SK-N-MC (cell line): ENCODE results near the gene VSX2.

Experiments used
- DNase-seq: peaks from one replicate; pipeline ENCODE4 v3.0.0-alpha.2; 2011; ENCODE audit warnings: low read depth, low spot score
- H3K27ac ChIP-seq: fragments of 200-600 bp; sonication (generic); 2 replicates; pipeline ENCODE4 v1.5.1; 2016; ENCODE audit warnings: mixed run types
- H3K36me3 ChIP-seq: fragments of 200-600 bp; sonication (generic); 2 replicates; pipeline ENCODE4 v1.6.1; 2017; ENCODE audit warnings: antibody characterized with exemption, low read length, mixed read lengths; ENCODE audit not compliant: insufficient read depth
- H3K4me3 ChIP-seq: fragments of 200-600 bp; sonication (generic); 2 replicates; pipeline ENCODE4 v1.5.1; 2016
- H3K9ac ChIP-seq: fragments of 200-600 bp; sonication (generic); 2 replicates; pipeline ENCODE4 v1.8.0; 2017; ENCODE audit warnings: mixed run types, mixed read lengths; ENCODE audit not compliant: insufficient read length
- H3K9me3 ChIP-seq: fragments of 200-600 bp; sonication (generic); 2 replicates; pipeline ENCODE4 v1.6.1; 2017; ENCODE audit warnings: low read depth, mild to moderate bottlenecking, antibody characterized with exemption, low read length, moderate library complexity, mixed read lengths
- EZH2 ChIP-seq: fragments of 200-600 bp; sonication (generic); IDR thresholded peaks from one replicate; pipeline ENCODE4 v1.6.1; 2017; ENCODE audit warnings: antibody characterized with exemption
- FOXP2 ChIP-seq: optimal IDR thresholded peaks from 2 replicates; pipeline ENCODE3; 2011; ENCODE audit warnings: mild to moderate bottlenecking, moderate library complexity; ENCODE audit not compliant: insufficient read depth; ENCODE audit errors: extremely low read length, control extremely low read depth
- POLR2AphosphoS5 ChIP-seq: IDR thresholded peaks from 2 replicates; pipeline ENCODE4 v1.6.1; 2012; ENCODE audit warnings: mild to moderate bottlenecking, low read depth, low read length, borderline replicate concordance

VSX2 gene

DNA sequence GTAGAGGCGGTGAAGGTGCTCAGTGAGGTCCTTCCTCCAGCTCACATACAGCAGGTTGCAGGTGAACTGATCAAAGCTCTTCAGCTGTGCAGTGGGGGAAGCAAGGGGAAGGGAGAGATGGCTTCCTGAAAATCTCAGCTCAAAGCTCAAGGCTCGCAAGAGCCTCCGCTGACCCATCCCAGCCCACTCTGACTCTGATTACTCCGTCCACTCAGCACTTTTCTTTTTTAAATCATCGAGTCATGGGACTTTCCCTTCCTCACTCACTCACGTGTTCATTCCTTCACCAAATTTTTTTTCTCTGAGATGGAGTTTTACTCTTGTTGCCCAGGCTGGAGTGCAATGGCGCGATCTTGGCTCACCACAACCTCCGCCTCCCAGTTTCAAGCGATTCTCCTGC is 58.7 kb downstream of the VSX2 start:
- DNase-seq, result no peak
- Histone ChIP-seq H3K9ac (no peak overlapping the region), H3K36me3 (peaks cover 13% of the 10 kb centered on the region; the same call in 1 of the 2 replicates), H3K4me3 (no peak overlapping the region), H3K9me3 (no peaks in the 10 kb centered on the region), H3K27ac (no peak overlapping the region)
- TF ChIP-seq POLR2AphosphoS5 (no peak), FOXP2 (no peak), EZH2 (no peak)

DNA sequence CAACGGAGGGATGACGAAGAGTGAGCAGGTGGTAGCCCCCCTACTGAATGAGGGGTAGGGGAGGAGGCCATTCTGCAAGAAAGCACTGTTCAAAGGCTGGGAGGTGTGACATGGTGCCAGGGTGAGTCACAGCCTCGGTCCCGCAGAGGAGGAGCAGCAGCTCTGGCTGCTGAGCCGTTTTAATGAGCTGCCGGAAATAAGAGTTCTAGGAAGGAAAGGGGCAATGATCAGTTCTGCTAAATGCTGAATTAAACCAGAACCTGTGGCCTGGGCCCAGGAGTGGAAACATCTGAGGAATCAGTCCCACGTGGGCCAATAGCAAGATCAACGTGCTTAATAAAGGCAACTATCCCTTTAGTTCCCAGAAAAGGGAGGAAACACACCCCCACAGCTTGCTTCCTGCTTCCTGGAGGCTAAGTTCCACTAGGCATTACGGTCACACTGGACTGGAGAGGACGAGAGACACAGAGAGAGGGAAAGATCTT is 59.9 kb downstream of the VSX2 start:
- no peaks in the 10 kb centered on the region for H3K9me3 ChIP-seq
- no peak for DNase-seq
- no peak overlapping the region for H3K9ac ChIP-seq
- peaks cover 13% of the 10 kb centered on the region; the same call in 1 of the 2 replicates for H3K36me3 ChIP-seq
- H3K27ac ChIP-seq, result no peak overlapping the region
- no peak overlapping the region for H3K4me3 ChIP-seq
- TF ChIP-seq POLR2AphosphoS5, result no peak
- no peak for TF ChIP-seq FOXP2
- no peak for TF ChIP-seq EZH2

DNA sequence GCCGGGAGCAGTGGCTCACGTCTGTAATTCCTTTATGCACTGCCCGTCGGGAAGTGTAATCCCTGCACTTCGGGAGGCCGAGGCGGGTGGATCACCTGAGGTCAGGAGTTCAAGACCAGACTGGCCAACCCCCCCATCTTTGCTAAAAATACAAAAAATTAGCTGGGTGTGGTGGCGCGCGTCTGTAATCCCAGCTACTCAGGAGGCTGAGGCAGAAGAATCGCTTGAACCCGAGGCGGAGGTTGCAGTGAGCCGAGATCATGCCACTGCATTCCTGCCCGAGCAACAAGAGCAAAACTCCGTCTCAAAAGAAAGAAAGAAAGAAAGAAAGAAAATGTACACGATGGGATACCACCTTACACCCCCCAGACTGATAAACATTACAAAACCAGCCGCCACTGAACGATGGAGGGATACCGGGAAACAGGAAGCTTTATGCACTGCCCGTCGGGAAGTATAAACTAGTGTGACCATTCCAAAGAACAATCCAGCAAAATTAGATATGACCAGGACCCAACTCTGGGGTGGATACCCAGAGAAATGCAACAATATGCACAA is 62.4 kb downstream of the VSX2 start:
- H3K27ac ChIP-seq, result peak overlapping the region; percentile 76; the same call in 1 of the 2 replicates
- peak overlapping the region; percentile 86 for H3K9ac ChIP-seq
- DNase-seq, result no peak
- no peaks in the 10 kb centered on the region for H3K9me3 ChIP-seq
- TF ChIP-seq EZH2 (no peak), FOXP2 (no peak), POLR2AphosphoS5 (no peak)
- H3K4me3 ChIP-seq, result peak overlapping the region; percentile 84
- H3K36me3 ChIP-seq, result peaks cover 13% of the 10 kb centered on the region; the same call in 1 of the 2 replicates

DNA sequence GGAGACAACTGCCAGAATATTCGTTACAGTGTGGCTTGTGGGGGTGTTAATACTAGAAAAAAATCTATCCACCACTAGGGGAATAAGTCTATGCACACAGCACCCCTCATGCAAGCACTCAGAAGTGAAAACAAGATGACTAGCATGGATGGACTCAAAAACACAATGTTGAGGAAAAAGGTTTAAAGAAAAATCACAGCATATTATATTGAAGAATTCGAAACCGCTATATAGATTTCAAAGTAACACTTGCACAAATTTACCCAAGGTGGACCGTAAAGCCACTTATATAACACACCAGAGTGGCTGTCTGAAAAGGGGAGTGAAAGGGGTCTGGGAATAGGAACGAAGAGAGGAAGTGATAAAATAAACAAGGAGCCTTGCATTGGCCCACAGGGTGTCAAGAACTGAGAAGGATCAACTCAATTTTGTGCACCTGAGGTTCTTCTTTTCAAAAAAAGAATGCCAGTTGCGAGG is 62.9 kb downstream of the VSX2 start:
- H3K36me3 ChIP-seq, result peaks cover 13% of the 10 kb centered on the region; the same call in 1 of the 2 replicates
- H3K27ac ChIP-seq, result peak overlapping the region; percentile 76
- H3K9ac ChIP-seq, result peak overlapping the region; percentile 86
- no peaks in the 10 kb centered on the region for H3K9me3 ChIP-seq
- peak overlapping the region; percentile 84 for H3K4me3 ChIP-seq
- no peak for TF ChIP-seq POLR2AphosphoS5
- no peak for TF ChIP-seq FOXP2
- no peak for TF ChIP-seq EZH2
- peak; percentile 8 for DNase-seq

DNA sequence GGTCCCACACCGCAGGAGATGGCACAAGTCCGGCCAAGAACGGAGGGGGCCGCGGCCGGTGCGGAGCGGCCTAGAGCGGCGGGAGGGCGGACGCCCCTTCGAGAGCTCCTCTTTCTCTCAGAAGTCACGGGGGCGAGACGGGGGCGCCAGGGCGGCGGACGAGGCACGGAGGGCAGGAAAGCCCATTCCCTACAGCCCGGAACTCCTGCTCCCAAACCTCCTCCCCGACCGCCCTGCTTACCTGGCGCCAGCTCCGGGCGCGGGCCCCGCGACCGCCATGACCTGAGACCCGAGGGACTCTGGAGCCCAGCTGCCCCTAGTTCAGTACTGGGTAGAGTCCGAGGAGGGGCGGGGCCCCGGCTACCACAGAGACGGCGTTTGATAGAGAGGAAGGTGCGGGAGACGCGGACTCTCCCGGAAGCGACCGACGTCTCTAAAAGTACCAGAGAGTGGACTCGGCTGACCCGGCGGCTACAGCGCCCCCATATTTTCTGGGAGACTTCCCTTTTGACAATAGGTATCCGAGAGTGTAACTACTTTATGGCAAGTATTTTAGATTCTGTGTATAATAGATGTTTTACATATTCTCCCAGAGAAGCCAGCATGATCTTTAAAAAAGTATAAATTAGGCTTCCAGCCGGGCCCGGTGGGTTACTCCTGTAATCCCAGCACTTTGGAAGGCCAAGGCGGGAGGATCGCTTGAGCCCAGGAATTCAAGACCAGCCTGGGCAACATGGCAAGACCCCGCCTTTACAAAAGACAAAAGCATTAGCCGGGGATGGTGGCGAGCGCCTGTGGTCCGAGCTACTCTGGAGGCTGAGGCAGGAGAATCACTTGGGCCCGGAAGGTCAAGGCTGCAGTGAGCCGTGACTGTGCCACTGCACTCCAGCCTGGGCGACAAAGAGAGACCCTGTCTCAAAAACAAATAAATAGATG is 63.7 kb downstream of the VSX2 start, which contains the start of gene ABCD4:
TSS of gene ABCD4 (minus strand) at position 301 of the 936 bp plus-strand sequence. CDS start at position 279, 22 bp downstream.
- Histone ChIP-seq H3K27ac (peak within 1 kb of the TSS; percentile 76), H3K9me3 (no peaks in the 10 kb centered on the region), H3K9ac (peak within 1 kb of the TSS; percentile 86), H3K36me3 (peaks cover 10% of the 10 kb centered on the region; the same call in 1 of the 2 replicates), H3K4me3 (peak within 1 kb of the TSS; percentile 84)
- no peak for TF ChIP-seq FOXP2
- TF ChIP-seq EZH2, result no peak
- peak; percentile 83 for TF ChIP-seq POLR2AphosphoS5
- DNase-seq, result peak; percentile 42

DNA sequence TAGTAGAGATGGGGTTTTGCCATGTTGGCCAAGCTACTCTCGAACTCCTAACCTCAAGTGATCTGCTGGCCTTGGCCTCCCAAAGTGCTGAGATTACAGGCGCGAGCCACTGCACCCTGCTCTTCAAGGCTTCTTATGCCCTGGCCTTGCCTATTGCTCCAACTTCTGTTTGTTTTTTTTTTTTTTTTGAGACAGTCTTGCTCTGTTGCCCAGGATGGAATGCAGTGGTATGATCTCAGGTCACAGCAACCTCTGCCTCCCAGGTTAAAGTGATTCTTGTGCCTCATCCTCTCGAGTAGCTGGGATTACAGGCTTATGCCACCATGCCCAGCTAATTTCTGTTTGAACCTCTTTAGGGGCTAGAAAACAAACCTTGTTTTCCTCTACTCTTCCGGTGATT is 69.4 kb downstream of the VSX2 start:
- no peak overlapping the region for H3K4me3 ChIP-seq
- DNase-seq, result no peak
- H3K9me3 ChIP-seq, result no peaks in the 10 kb centered on the region
- TF ChIP-seq POLR2AphosphoS5 (no peak), EZH2 (no peak), FOXP2 (no peak)
- H3K36me3 ChIP-seq, result no peaks in the 10 kb centered on the region
- H3K27ac ChIP-seq, result no peak overlapping the region
- H3K9ac ChIP-seq, result no peak overlapping the region

DNA sequence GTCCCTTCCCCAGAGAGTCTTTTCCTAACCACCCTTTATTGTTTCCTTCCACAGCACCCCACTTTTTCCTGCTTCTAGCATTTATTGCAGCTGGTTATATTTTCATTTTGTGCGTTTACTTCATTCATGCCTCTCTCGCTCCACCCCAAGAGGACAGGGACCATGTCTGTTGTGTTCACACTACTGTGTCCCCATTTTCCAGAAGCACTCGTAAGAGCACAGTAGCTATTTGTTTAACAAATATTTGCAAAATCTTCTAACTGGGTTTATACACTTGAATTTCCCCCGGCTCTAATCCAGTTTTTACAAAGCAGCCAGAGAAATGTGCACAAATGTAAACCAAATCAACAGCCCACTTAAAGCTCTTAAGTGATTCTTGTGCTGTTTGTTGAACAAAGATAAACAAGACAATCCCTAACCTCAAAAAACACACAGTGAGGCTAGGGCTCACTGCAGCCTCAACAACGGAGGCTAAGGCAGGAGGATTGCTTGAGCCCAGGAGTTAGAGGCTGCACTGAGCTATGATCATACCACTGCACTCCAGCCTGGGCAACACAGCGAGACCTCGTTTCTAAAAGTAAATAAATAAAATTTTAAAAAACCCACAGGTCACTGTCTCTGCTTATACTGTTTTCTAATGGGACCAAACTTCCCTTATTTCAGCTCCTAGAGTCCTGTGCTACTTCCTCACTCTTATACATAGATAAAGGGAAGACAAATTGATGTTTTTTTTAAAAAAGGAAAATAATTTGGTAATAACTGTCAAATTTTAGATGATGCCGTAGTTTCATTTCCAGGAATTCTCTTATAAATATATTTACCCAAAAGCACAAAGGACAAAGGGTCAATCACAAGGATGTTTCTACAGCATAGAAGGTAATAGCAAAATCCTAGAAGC is 70.1 kb downstream of the VSX2 start:
- no peak for DNase-seq
- Histone ChIP-seq H3K9ac (no peak overlapping the region), H3K36me3 (no peaks in the 10 kb centered on the region), H3K4me3 (no peak overlapping the region), H3K27ac (no peak overlapping the region), H3K9me3 (no peaks in the 10 kb centered on the region)
- TF ChIP-seq POLR2AphosphoS5 (no peak), EZH2 (no peak), FOXP2 (no peak)

DNA sequence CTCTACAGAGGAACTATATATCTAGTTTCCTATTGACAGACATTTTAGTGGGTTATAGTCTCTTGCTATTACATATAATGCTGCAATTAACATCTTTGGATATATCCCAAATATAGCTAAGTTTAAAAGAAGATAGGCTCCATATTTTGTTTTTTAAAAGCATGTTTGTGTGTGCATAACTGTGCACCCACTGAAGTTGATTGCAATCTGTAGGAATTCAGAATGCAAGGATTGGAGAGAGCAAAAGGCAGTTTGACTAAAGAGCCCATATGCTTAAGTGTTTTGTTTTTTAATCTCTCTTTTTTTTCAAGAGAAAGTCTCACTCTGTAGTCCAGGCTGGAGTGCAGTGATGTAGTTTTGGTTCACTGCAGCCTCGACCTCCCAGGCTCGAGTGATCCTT is 72.9 kb downstream of the VSX2 start:
- Histone ChIP-seq H3K4me3 (no peak overlapping the region), H3K27ac (no peak overlapping the region), H3K9me3 (no peaks in the 10 kb centered on the region), H3K9ac (no peak overlapping the region), H3K36me3 (no peaks in the 10 kb centered on the region)
- TF ChIP-seq EZH2 (no peak), POLR2AphosphoS5 (no peak), FOXP2 (no peak)
- DNase-seq, result no peak
